Ishikawa (cell line): Measurements from ENCODE around the gene FBXL17.

Experiments used
- EP300 ChIP-seq: IDR thresholded peaks from 2 replicates; pipeline ENCODE4 v1.6.1; 2012; ENCODE audit warnings: borderline replicate concordance
- NFIC ChIP-seq: IDR thresholded peaks from 2 replicates; pipeline ENCODE4 v1.6.1; 2012

DNA sequence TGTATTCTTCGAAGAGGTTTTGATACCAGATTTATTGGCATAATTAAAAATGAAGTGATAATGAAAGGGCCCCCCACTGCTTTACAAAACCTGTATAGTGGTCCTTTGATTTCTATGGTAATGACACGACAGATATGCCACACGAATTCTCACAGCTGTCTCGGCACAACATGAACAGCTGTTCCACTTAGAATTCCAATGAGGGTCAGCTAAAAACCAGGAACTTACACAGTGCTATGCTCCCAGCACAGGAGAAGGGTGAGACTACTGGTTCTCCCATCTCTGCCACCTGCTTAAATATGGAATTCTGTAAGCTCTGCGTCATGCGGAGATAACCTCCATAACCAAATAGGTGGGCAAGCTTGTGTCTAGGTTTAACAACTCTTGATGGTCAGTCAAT lies 528.2 kb downstream of the FBXL17 start:
- TF ChIP-seq NFIC: no peak
- no peak for TF ChIP-seq EP300
